Measurements from ENCODE around the gene ST6GALNAC3.
"Not testable (repeated sequence)": the region's sequence is repeated elsewhere in the genome, so short reads cannot be mapped to it uniquely, and the experiment has no call there.

Gene ST6GALNAC3

DNA sequence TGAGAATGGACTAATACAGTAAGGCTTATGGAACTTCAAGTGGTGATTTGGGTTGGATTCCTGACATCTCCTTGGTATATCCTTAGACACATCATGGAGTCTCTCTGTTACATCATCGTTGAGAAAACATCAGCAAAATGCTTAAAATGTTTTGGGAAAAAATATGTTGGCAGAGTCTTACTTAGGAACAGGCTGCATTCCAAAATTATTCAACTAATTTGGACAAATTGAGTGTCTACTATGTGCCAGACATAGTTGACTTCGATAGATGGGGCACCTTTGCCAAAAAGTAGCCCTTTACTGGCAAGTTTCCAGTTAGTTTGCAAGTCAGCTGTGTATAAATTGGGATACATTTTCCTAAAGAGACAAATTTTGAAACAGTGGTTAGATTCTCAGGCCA lies 539.3 kb downstream of the ST6GALNAC3 start:
- in situ Hi-C loops (cut with MboI; ENCODE audit: low sequenced_read_pairs) = no loop called here

DNA sequence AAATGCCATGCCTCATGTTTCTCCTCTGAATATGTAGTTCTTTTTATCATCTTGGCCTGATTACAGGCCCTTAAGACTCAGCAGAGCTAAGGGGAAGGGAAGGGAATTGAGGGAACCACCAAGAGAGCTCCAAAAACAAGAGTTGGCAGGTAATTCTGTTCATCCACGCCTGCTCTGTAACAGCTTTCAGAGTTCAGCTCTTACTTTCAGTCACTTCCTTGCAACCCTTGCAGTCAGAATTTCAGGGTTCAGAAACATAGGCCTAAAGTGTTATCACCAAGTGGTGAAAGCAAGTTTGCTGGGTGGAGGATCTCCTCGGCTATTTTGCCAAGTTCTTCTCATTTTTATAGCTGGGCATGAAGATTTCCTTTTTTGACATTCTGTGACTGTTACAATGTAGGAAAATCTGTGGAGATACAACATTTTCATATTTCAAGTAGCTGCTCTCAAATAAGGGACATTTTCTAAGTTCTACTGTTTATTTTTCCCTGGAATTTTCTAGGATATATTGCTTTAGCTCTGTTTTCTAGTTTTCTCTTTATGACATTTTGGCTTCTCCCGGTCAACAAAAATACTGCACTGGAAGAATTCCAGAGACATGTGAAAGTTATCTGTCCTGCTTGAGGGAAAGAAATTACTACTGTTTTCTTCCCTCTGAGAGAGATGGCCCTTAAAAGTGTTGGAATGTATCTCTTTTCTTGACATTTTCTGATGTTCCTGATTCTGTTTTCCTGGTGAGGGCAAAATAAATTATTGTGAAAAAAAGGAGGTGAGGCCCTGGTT lies 540.9 kb downstream of the ST6GALNAC3 start:
- in situ Hi-C loops (cut with MboI; ENCODE audit: low sequenced_read_pairs) = no loop called here

DNA sequence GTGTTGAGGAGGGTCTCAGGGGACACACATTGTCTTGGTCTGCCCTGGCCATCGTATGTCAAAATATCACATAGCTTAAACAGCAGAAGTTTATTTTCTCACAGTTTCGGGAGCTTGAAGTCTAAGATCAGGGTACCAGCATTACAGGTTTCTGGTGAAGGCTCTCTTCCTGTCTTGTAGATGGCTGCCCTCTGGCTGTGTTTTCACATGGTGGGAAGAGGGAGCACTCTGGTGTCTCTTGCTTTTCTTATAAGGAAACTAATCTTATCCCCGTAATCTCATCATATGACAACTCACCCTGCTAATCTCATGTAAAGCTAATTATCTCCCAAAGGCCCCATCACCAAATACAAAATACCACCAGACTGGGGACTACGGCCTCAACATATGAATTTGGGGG lies 545.8 kb downstream of the ST6GALNAC3 start:
- in situ Hi-C loops (cut with MboI; ENCODE audit: low sequenced_read_pairs) = no loop called here

DNA sequence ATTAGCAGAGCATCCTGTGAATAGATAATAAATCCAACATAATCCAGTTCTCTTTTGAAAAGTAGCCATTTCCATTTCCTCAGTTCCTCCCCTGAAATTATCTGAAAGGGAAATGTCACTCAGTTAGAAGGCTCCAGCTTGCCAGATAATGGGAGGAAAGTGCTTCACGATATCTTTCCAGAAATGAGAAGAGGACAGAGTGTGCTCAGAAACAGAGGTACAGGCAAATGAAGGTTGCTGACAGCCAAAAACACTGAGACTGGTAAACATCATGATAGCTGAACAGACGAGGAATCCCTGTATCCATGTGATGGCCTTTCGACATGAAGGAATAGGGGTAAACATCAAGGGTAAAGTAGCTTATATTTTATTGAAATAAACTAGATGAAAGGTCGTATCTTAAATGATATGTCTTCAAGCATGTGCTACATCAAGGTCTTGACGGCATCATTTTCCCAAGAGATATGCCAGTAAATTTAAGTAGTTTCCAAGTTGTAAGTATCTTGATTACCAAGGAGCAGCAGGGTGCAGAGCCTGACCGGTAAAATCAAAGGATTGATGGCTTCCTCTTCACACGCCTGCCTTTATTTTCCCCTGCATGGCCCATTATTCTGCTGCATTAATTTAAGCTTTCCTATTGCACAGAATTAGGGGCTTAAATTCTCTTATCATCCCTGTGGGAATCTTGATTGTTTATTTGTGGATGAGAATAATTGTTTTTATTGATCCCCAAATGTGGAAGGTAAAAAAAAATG lies 548.4 kb downstream of the ST6GALNAC3 start:
- in situ Hi-C loops (cut with MboI; ENCODE audit: low sequenced_read_pairs) = no loop called here

DNA sequence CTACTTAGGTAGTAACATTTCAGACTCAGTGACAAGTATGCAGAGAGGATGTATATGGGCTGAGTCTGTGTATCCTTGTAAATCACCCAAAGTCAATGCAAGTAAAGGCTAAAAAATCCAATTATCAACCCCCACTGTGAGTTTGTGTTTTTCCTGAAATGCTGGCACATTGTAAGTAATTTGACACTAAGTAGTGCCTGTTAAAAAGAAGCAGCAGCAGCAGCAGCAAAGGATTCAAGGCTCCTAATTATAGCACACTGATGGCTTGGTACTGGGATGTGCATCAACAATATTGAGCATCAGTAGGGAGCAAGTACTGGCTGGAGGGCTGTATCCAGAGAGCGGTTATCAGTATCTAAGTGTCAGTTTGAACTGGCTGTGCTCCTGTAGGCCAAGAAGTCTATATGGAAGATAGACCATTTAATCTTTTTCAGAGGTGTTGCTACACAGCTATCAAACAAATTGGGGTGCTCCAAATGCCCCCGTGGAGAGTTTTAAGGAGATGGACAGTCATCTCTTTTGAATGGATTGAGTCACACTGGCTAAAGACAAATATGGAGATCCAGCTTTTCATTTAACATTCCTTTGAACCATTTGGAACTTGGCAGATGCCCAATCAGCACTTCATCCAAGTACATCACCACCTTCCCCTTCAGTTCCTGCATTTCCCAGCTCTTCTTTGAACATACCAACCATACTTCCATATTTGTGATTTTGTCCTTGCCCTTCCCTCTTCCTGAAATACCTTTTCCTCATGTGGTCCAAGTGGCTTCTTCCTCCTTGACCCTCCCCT lies 551.5 kb downstream of the ST6GALNAC3 start:
- in situ Hi-C loops (cut with MboI; ENCODE audit: low sequenced_read_pairs) = no loop called here

DNA sequence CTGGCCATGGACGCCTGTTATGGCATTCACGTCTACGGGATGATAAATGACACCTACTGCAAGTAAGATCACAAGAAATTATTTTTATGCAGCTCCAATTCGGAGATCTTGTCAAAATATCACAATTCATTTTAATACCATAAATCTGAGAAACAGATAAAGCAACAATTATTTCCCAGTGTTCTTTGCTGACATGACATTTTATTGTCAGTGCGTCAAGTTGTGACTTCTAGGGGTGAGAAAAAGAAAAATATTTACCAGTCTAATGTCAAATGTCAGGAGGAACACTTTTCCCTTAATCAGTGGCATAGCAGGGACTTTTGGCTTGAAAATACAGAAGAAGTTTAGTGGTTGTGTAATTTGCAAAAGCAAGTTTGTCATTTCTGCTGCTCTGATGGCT lies 553.0 kb downstream of the ST6GALNAC3 start:
- in situ Hi-C loops (cut with MboI; ENCODE audit: low sequenced_read_pairs) = no loop called here

DNA sequence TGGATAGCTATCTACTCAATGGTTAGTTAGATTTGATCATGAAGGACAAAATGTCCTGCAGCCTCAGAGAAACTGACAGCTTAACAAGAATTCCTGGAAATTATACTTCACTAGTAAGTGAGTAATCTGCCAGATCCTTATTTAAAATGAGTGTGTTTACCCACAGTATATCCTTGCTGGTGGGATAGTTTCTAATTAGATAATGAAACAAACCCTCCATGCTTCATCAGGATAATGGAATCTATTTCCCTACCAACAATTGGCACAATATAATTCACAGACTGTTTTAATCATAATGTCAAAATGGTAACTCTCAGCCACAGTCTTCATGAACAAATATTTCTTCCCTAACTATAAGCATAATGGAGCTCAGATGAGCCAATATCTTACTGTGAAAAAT lies 553.4 kb downstream of the ST6GALNAC3 start:
- in situ Hi-C loops (cut with MboI; ENCODE audit: low sequenced_read_pairs) = no loop called here

DNA sequence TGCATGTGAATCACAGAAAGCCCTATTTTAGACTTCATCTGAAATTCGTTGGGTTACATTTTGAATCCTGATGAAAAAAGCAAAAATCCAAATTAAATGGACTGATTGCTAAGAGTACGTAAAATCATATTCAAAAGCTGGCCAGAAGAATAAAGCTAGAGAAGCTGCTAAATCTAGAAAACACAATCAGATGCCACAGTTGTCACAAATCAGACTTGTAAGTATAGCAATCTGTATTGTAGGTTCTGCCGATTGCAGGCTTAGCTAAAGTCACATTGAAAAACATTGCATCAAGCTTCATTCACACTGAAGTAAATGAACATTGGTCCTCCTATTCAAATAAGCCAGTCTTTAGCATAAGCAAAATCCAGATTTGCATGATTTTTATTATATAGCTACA lies 557.6 kb downstream of the ST6GALNAC3 start:
- in situ Hi-C loops (cut with MboI; ENCODE audit: low sequenced_read_pairs) = no loop called here

DNA sequence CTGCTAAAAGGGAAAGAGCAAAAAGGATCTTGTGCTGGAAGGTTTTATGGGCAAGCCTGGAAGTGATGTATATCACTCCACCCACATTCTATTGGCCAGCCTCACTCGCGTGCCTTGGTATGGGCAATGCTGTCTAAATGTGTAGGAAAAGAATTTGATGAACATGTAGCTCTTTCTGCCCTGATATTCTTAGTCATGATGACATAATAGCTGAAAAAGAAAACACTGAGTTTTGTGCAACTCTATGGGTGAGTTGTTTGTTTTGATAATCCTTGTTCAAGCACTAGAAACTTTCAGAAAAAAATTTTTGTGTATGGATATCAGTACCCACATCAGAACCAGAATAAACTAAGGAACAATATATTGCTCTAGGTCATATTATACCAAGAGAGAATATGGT lies 561.2 kb downstream of the ST6GALNAC3 start:
- in situ Hi-C loops (cut with MboI; ENCODE audit: low sequenced_read_pairs) = no loop called here

DNA sequence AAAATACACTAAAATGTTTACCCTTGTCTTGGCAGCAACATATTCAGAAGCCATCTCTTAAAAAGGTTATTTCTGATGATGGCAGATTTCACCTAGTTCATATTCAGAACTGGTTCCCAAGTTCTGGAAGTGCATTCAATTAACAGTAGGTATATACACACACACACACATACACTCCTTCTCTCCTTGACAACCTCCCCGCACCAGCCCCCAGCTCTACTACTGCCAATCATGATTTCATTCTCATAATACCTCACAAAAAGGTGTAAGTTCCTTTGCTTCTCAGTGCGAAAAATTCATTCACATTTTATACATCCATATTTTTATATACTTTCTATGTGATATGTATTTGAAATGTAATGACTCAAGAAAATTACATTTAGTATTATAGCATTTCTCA lies 564.6 kb downstream of the ST6GALNAC3 start:
- in situ Hi-C loops (cut with MboI; ENCODE audit: low sequenced_read_pairs) = no loop called here

DNA sequence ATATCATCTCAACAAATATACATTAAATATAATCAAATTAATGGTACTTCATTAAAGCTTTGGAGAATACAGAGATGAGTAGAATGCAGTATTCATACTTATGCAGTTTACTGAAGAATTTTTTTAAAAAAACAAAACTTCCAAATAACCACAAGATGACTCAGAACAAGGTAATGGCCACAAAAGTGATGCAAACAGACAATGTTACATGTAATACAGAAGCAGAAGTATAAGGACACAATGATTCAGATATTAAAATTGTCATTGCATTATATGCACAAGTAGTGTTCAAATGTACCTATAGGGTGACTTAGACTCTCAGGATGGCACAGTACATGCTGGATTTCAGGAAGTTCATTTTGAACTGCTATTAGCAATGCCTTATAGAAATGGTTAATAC lies 565.5 kb downstream of the ST6GALNAC3 start:
- in situ Hi-C loops (cut with MboI; ENCODE audit: low sequenced_read_pairs) = no loop called here

DNA sequence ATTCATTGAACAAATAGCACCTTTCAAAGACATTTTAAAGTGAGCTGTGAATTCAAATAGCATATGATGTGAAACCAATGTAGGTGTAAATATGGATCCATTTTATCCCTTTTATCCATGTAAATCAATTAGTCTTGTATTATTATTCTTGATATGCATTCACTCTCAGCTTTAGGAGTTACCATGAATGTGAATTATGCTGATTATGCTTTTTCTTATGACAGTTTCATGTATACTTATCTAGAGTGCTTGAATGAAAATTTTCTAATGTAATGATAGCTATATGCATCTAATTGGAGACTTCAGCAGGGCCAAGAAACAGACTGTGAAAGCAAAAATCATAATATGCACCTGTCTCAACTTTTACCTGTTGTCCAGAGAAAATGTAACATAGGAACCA lies 566.2 kb downstream of the ST6GALNAC3 start:
- in situ Hi-C loops (cut with MboI; ENCODE audit: low sequenced_read_pairs) = no loop called here

DNA sequence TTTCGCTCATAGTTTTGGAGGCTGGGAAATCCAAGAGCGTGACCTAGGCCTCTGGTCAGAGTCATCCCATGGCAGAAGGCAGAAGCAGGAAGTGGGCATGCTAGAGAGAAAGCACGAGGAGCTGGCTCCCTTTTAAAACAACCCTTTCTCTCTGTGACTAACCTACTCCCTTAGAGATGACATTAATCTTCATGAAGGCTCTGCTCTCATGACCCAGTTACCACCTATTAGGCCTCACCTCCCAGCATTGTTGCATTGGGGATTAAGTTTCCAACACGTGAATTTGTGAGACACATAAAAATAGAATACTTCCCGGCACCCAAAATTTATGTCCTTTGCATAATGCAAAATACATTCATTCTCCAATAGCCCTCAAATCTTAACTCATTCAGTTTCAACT lies 569.6 kb downstream of the ST6GALNAC3 start:
- in situ Hi-C loops (cut with MboI; ENCODE audit: low sequenced_read_pairs) = no loop called here

DNA sequence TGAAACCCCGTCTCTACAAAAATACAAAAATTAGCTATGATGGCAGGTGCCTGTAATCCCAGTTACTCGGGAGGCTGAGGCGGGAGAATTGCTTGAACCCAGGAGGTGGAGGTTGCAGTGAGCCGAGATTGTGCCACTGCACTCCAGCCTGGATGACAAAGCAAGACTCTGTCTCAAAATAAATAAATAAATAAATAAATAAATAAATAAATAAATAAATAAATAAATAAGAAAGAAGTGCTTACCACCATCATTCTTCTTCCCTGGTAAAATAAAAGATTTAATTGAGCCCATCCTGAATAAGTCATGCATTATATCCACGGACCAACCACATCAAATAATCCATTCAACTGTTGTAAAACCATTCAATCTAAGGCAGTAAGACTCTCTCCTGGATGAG lies 578.3 kb downstream of the ST6GALNAC3 start:
- in situ Hi-C loops (cut with MboI; ENCODE audit: low sequenced_read_pairs) = not testable (repeated sequence)

DNA sequence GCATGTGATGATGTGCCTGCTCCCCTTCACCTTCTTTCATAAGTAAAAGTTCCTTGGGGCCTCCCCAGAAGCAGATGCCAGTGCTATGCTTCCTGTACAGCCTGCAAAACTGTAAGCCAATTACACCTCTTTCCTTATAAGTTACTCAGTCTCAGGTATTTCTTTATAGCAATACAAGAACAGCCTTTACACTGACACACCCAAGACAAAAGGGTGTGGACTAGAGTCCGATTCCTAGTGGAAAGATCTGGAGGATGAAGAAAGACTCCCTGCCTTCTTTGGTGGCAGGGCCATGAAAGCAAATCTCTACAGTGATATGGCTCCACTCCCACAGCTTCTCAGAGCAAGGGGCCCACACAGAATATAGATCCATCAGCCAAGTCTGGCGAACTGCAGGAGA lies 583.1 kb downstream of the ST6GALNAC3 start:
- in situ Hi-C loops (cut with MboI; ENCODE audit: low sequenced_read_pairs) = no loop called here

DNA sequence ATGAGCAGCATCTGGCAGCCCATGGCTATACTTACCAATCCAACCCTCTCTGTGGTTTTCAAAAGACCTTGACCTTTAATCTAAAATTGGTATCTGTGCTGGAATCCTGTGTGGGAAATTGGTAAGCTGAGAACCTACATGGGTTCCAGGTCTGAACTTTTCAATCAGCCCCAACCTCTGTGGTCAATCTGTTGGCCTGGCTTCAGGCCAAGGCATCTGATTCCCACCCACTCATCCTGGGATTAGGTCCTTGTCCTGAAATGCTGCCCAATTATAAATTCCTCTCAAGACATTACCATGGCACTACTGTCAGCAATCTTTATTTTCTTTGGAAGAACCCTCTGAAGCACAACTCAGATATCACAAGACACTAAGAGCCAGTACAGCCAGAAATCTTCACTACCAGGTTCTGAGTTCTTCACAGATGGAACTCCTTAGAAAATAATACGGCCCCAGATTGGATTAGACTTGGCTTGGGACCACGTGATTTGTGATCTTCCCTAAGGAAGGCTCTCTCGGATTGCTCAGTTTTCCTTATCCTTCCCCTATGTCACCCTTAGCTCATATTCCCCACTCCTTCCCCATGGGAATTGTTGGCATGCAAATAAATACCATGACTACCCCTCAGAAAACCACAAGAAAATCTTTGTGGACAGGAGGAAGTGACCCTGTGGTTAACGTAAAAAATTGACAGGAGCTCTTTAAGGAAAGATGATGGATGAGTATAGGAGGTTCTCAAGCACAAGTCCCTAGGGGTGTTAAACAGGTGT lies 584.8 kb downstream of the ST6GALNAC3 start:
- in situ Hi-C loops (cut with MboI; ENCODE audit: low sequenced_read_pairs) = no loop called here

DNA sequence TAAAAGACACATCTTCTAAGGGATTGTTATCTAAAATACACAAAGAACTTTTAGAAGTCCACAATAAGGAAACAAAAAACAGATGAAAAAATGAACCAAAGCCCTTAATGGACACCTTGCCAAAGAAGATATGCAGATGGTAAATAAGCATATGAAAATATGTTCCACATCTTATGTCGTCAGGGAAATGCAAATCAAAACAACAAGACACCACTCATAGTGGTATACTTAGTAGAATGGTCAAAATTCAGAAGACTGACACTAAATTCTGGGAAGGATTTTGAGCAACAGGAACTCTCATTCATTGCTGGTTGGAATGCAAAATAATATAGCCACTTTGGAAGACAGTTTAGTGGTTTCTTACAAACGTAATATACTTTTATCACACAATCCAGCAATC lies 587.0 kb downstream of the ST6GALNAC3 start:
- in situ Hi-C loops (cut with MboI; ENCODE audit: low sequenced_read_pairs) = no loop called here

DNA sequence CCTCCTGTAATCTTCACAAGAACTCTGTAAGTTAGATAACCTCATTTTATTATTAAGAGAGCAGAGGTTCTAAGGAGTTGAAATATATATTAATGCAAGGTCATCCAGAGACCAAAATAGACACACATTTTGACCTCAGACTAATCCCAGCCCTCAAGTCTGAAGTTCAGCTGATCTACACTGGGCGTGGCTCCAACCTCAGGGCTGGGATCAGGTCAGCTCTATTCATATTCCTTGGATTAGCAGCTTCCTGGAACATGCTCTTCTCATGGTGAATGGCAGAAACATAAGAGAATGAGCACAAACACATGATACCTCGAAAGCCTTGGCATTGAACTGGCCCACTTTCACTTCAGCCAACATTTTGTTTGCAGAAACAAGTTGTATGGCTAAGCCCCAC lies 592.0 kb downstream of the ST6GALNAC3 start:
- in situ Hi-C loops (cut with MboI; ENCODE audit: low sequenced_read_pairs) = no loop called here

DNA sequence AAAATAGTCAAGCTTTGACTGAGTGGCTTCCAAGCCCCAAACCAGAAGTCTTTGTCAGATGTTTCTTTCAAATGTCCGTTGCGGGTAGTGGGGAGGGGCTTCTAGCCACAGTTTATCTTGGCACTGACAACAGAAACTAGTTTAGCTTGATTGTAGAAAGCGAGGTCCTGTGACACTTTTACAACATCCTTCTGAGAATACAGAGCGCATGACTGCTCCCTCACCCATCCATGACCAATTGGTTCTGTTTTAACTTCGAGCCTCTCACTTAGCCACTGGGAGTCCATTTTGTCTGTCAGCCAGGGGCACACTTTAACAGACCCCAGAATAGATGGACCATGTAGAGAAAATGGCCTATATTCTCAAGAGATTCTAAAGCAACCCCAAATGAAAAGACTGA lies 593.5 kb downstream of the ST6GALNAC3 start:
- in situ Hi-C loops (cut with MboI; ENCODE audit: low sequenced_read_pairs) = no loop called here

DNA sequence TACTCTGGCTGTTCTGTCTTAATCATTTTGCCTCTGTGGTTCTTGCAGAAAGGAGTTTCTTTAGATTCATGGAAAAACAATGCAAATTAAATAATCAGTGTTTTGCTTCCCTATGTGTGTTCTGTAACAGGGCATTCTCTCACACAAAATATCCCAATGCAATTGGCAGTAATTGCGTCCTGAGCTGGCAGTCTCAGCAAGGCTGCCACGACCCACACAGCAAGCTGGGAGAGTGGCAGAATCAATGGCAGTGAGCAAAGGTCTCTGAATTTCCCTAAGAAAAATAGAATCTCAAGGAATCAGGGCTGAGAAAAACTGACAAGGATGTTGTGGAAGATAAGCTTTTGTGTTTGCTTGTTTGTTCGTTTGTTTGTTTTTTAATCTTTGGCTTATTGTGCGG lies 594.6 kb downstream of the ST6GALNAC3 start:
- in situ Hi-C loops (cut with MboI; ENCODE audit: low sequenced_read_pairs) = no loop called here
